ENCODE measurements around the gene GTF2IRD1. TPM values are rescaled to one million over a fixed set of nuclear protein-coding genes. Genes with fewer than 3 reads are reported as not detected.

GTF2IRD1 gene
- total RNA-seq, 1 donor from 2014 or later: 16.3 TPM

GRCh38 chr7:74567318-74567668, 113.6 kb downstream of the GTF2IRD1 start:
- Histone ChIP-seq H3K9me3 (no peaks in the 10 kb centered on the region), H3K4me3 (no peak overlapping the region), H3K36me3 (no peaks in the 10 kb centered on the region), H3K4me1 (no peaks in the 10 kb centered on the region), H3K27ac (no peak overlapping the region), H3K27me3 (ENCODE audit: low read depth) (no peaks in the 10 kb centered on the region)
- ATAC-seq (no peak), DNase-seq (no peak)
- no peak for TF ChIP-seq CTCF (IDR thresholded peaks at IDR 0.05)
- intact Hi-C loops (cut with DNase I): no loop called here

GRCh38 chr7:74568658-74569057, 115.0 kb downstream of the GTF2IRD1 start:
- Histone ChIP-seq H3K36me3 (no peaks in the 10 kb centered on the region), H3K4me3 (no peak overlapping the region), H3K27me3 (ENCODE audit: low read depth) (no peaks in the 10 kb centered on the region), H3K27ac (no peak overlapping the region), H3K4me1 (no peaks in the 10 kb centered on the region), H3K9me3 (no peaks in the 10 kb centered on the region)
- no peak for TF ChIP-seq CTCF (IDR thresholded peaks at IDR 0.05)
- DNase-seq: no peak
- no peak for ATAC-seq
- intact Hi-C loops (cut with DNase I): no loop called here

- no peaks in the 10 kb centered on the region for H3K4me1 ChIP-seq
- no peaks in the 10 kb centered on the region for H3K27me3 ChIP-seq (ENCODE audit: low read depth)
- ATAC-seq (no peak), DNase-seq (no peak)
- no peak for TF ChIP-seq CTCF (IDR thresholded peaks at IDR 0.05)
- intact Hi-C loops (cut with DNase I): no loop called here
- no peaks in the 10 kb centered on the region for H3K9me3 ChIP-seq
- H3K36me3 ChIP-seq: no peaks in the 10 kb centered on the region
- no peak overlapping the region for H3K4me3 ChIP-seq
- H3K27ac ChIP-seq: no peak overlapping the region
Observed at GRCh38 chr7:74569501-74570075, 115.9 kb downstream of the GTF2IRD1 start.

- no peak overlapping the region for H3K4me3 ChIP-seq
- intact Hi-C loops (cut with DNase I): no loop called here
- no peak overlapping the region for H3K27ac ChIP-seq
- ATAC-seq (no peak), DNase-seq (no peak)
- TF ChIP-seq CTCF (IDR thresholded peaks at IDR 0.05): no peak
- no peaks in the 10 kb centered on the region for H3K9me3 ChIP-seq
- no peaks in the 10 kb centered on the region for H3K36me3 ChIP-seq
- H3K27me3 ChIP-seq (ENCODE audit: low read depth): no peaks in the 10 kb centered on the region
- no peaks in the 10 kb centered on the region for H3K4me1 ChIP-seq
Observed at GRCh38 chr7:74570533-74571156, 116.9 kb downstream of the GTF2IRD1 start.

- no peaks in the 10 kb centered on the region for H3K4me1 ChIP-seq
- H3K27me3 ChIP-seq (ENCODE audit: low read depth): no peaks in the 10 kb centered on the region
- no peak for TF ChIP-seq CTCF (IDR thresholded peaks at IDR 0.05)
- H3K27ac ChIP-seq: no peak overlapping the region
- H3K36me3 ChIP-seq: no peaks in the 10 kb centered on the region
- H3K4me3 ChIP-seq: no peak overlapping the region
- ATAC-seq (no peak), DNase-seq (no peak)
- intact Hi-C loops (cut with DNase I): no loop called here
- H3K9me3 ChIP-seq: no peaks in the 10 kb centered on the region
Observed at GRCh38 chr7:74572301-74572979, 118.7 kb downstream of the GTF2IRD1 start.

Data from lower lobe of right lung (tissue), 2 donors.